Cardiac fibroblast (primary cell): ENCODE measurements around the gene GAB1.

Source experiments
- DNase-seq, 2 donors: peaks; one replicate each; pipeline versions ENCODE4 v3.0.0 to v3.0.0-alpha.2; 2010; ENCODE audit warnings: low read depth in 2 of 2
- H3K4me3 ChIP-seq, 2 donors: replicated peaks in 1 of 2; 1 replicate in 1 of 2; 2 replicates in 1 of 2; pipeline ENCODE4 v1.5.1; 2011; ENCODE audit warnings: low read depth in 2 of 2, low read length in 2 of 2, mild to moderate bottlenecking in 2 of 2, moderate library complexity in 1 of 2
- CTCF ChIP-seq: IDR thresholded peaks from one replicate; pipeline ENCODE4 v1.5.1; 2011; ENCODE audit warnings: low read depth, mild to moderate bottlenecking, low read length, inconsistent platforms

GAB1 gene

GRCh38 chr4:143381189-143382118 lies 44.8 kb downstream of the GAB1 start:
- H3K4me3 ChIP-seq, result no peak overlapping the region
- DNase-seq, result peak; percentile 89 to 94

GRCh38 chr4:143382596-143382995 lies 45.9 kb downstream of the GAB1 start:
- TF ChIP-seq CTCF, result no peak
- peak; percentile 43 to 68 for DNase-seq
- peak overlapping the region in 1 of 2 donors; percentile 12 for H3K4me3 ChIP-seq

More at GRCh38 chr4:143381189-143382118, 44.8 kb downstream of the GAB1 start:
- TF ChIP-seq CTCF, result no peak

GRCh38 chr4:143383005-143383574 lies 46.4 kb downstream of the GAB1 start:
- no peak for TF ChIP-seq CTCF
- H3K4me3 ChIP-seq, result no peak overlapping the region
- DNase-seq, result no peak

GRCh38 chr4:143384381-143384994 lies 47.8 kb downstream of the GAB1 start:
- no peak for TF ChIP-seq CTCF
- H3K4me3 ChIP-seq, result no peak overlapping the region
- peak; percentile 66 to 68 for DNase-seq

GRCh38 chr4:143386812-143387211 lies 50.1 kb downstream of the GAB1 start:
- no peak for DNase-seq
- no peak for TF ChIP-seq CTCF
- H3K4me3 ChIP-seq, result no peak overlapping the region

- TF ChIP-seq CTCF, result no peak
- no peak overlapping the region for H3K4me3 ChIP-seq
- DNase-seq, result peak; percentile 36 to 70
Measured at GRCh38 chr4:143389579-143390195, 53.0 kb downstream of the GAB1 start.
